SK-N-SH (cell line): ENCODE measurements around the gene TNRC6C. TPM values are rescaled to one million over a fixed set of nuclear protein-coding genes. Genes with fewer than 3 reads are reported as not detected.

Experiments
- CTCF ChIA-PET: fragments of 300-600, 350-600 bp; formaldehyde crosslinking; extraction: SDS; loops from one replicate; lab custom pipeline; 2021; lab: Yijun Ruan, JAX
- POLR2A ChIA-PET: fragments of 350-600 bp; sonication (Branson Sonifier 250); formaldehyde crosslinking; extraction: SDS; loops from one replicate; lab custom pipeline; 2020; ENCODE audit warnings: antibody characterized with exemption, inconsistent platforms; lab: Yijun Ruan, JAX
- DNase-seq: peaks from one replicate; pipeline ENCODE4 v3.0.0; 2012
- H2AFZ ChIP-seq: fragments of 200-600 bp; sonication (generic); 2 replicates; pipeline ENCODE4 v1.8.1; 2016; ENCODE audit warnings: antibody characterized with exemption, mild to moderate bottlenecking, low read depth
- H3F3A ChIP-seq: fragments of 200-600 bp; sonication (generic); replicated peaks from 2 replicates; pipeline ENCODE3; 2016; ENCODE audit warnings: antibody characterized with exemption, mild to moderate bottlenecking; ENCODE audit not compliant: insufficient read depth
- H3K27ac ChIP-seq, 2 experiments: fragments of 200-500 bp in 1 of 2; fragments of 200-600 bp in 1 of 2; sonication (Bioruptor generic) in 1 of 2; sonication (generic), shearing (Covaris generic) in 1 of 2; 2 replicates each; pipeline versions ENCODE4 v1.5.1 to v1.6.1; 2014 to 2016; ENCODE audit warnings: low read depth in 2 of 2, inconsistent platforms in 1 of 2, low read length in 1 of 2, mild to moderate bottlenecking in 1 of 2, mixed read lengths in 1 of 2
- H3K27me3 ChIP-seq: fragments of 200-600 bp; sonication (generic), shearing (Covaris generic); 2 replicates; pipeline ENCODE4 v1.6.1; 2016; ENCODE audit warnings: mixed run types; ENCODE audit not compliant: insufficient read depth
- H3K36me3 ChIP-seq, 2 experiments: fragments of 200-500 bp in 1 of 2; fragments of 200-600 bp in 1 of 2; sonication (Bioruptor generic) in 1 of 2; sonication (generic) in 1 of 2; replicated peaks in 1 of 2; 2 replicates each; pipeline versions ENCODE3 to v1.5.1; 2014 to 2016; ENCODE audit warnings: low read length in 1 of 2, mild to moderate bottlenecking in 1 of 2; ENCODE audit not compliant: insufficient read depth in 2 of 2, control insufficient read depth in 1 of 2
- H3K4me1 ChIP-seq, 2 experiments: fragments of 200-500 bp in 1 of 2; fragments of 200-600 bp in 1 of 2; sonication (Bioruptor generic) in 1 of 2; sonication (generic), shearing (Covaris generic) in 1 of 2; 2 replicates each; pipeline versions ENCODE4 v1.5.1 to v1.6.1; 2014 to 2016; ENCODE audit warnings: low read depth in 1 of 2, low read length in 1 of 2, mixed run types in 1 of 2; ENCODE audit not compliant: insufficient read depth in 2 of 2, control insufficient read depth in 1 of 2
- H3K4me2 ChIP-seq: fragments of 200-600 bp; sonication (generic), shearing (Covaris generic); 2 replicates; pipeline ENCODE4 v1.6.1; 2017; ENCODE audit warnings: mixed run types
- H3K4me3 ChIP-seq, 2 experiments: fragments of 200-500 bp in 1 of 2; fragments of 200-600 bp in 1 of 2; sonication (Bioruptor generic) in 1 of 2; sonication (generic), shearing (Covaris generic) in 1 of 2; 2 replicates each; pipeline versions ENCODE4 v1.5.1 to v1.8.1; 2014 to 2016; ENCODE audit warnings: low read depth in 2 of 2, inconsistent platforms in 1 of 2, low read length in 1 of 2, mild to moderate bottlenecking in 1 of 2, mixed read lengths in 1 of 2, moderate library complexity in 1 of 2
- H3K79me2 ChIP-seq: fragments of 200-600 bp; sonication (generic); 2 replicates; pipeline ENCODE4 v1.8.1; 2017; ENCODE audit warnings: mild to moderate bottlenecking; ENCODE audit not compliant: insufficient read depth
- H3K9ac ChIP-seq: fragments of 200-600 bp; sonication (generic); 2 replicates; pipeline ENCODE4 v1.6.1; 2017; ENCODE audit warnings: mixed run types
- H3K9me2 ChIP-seq: fragments of 200-600 bp; sonication (generic); 2 replicates; pipeline ENCODE4 v1.6.1; 2017; ENCODE audit warnings: mixed run types
- H3K9me3 ChIP-seq: fragments of 200-600 bp; sonication (generic); 2 replicates; pipeline ENCODE4 v1.6.1; 2017; ENCODE audit warnings: mixed run types, mild to moderate bottlenecking, moderate library complexity
- H4K20me1 ChIP-seq: fragments of 200-600 bp; sonication (generic); 2 replicates; pipeline ENCODE4 v1.6.1; 2017; ENCODE audit warnings: mild to moderate bottlenecking, mixed run types; ENCODE audit not compliant: insufficient read depth
- EZH2phosphoT487 ChIP-seq: fragments of 200-600 bp; sonication (generic); IDR thresholded peaks from 2 replicates; pipeline ENCODE4 v1.6.1; 2017; ENCODE audit warnings: low read depth, mixed run types, mild to moderate bottlenecking, antibody characterized with exemption, moderate library complexity, borderline replicate concordance
- JUND ChIP-seq: IDR thresholded peaks from 2 replicates; pipeline ENCODE4 v1.4.0; 2012
- NFIC ChIP-seq: IDR thresholded peaks from 2 replicates; pipeline ENCODE4 v1.4.0; 2012; ENCODE audit warnings: borderline replicate concordance
- NRF1 ChIP-seq: IDR thresholded peaks from 2 replicates; pipeline ENCODE4 v1.6.1; 2012; ENCODE audit warnings: low read depth, mild to moderate bottlenecking, low read length
- RFX5 ChIP-seq: IDR thresholded peaks from 2 replicates; pipeline ENCODE4 v1.6.1; 2012; ENCODE audit warnings: mild to moderate bottlenecking, improper control_type of control experiment, low read length
- SIN3A ChIP-seq: IDR thresholded peaks from 2 replicates; pipeline ENCODE4 v1.6.1; 2012; ENCODE audit warnings: low read depth, mild to moderate bottlenecking, low read length, moderate library complexity, borderline replicate concordance
- SMC3 ChIP-seq: IDR thresholded peaks from 2 replicates; pipeline ENCODE4 v1.6.1; 2012; ENCODE audit warnings: low read depth, low read length, improper control_type of control experiment
- TAF1 ChIP-seq: IDR thresholded peaks from 2 replicates; pipeline ENCODE4 v1.6.1; 2012; ENCODE audit warnings: low read depth, mild to moderate bottlenecking, low read length, moderate library complexity, borderline replicate concordance
- TEAD4 ChIP-seq: IDR thresholded peaks from 2 replicates; pipeline ENCODE4 v1.4.0; 2012; ENCODE audit warnings: mild to moderate bottlenecking, borderline replicate concordance; ENCODE audit not compliant: insufficient read depth
- WGBS: methylation state at CpG from one replicate; pipeline ENCODE4 v1.1.6; 2017; ENCODE audit warnings: low lambda C conversion rate; 5-methylcytosine and 5-hydroxymethylcytosine counted together
- polyA plus RNA-seq, 3 experiments: library from polyadenylated mRNA; depleted of rRNA; stranded (reverse); fragments of >200 nt; gene quantifications; 2 replicates each; pipeline ENCODE4 v1.2.3, GENCODE V29; 2012
- TF ChIP-seq, protein P1 (sequence below): IDR thresholded peaks from 2 replicates; pipeline ENCODE4 v1.6.1; 2012; ENCODE audit warnings: mild to moderate bottlenecking, low read depth, low read length, moderate library complexity
- TF ChIP-seq, protein P2 (sequence below): IDR thresholded peaks from 2 replicates; pipeline ENCODE4; 2012
- TF ChIP-seq, protein P3 (sequence below): IDR thresholded peaks from 2 replicates; pipeline ENCODE4 v1.4.0; 2012; ENCODE audit warnings: low read depth, borderline replicate concordance

Gene TNRC6C
- polyA plus RNA-seq, 1 of the 3 experiments (the other 2 are of a cell fraction): 2.2 TPM

- peaks cover 92% of the 10 kb centered on the region for H3K79me2 ChIP-seq
- DNase-seq: no peak
- H3K4me3 ChIP-seq: no peak overlapping the region
- no peaks in the 10 kb centered on the region for H3K27me3 ChIP-seq
- no peak overlapping the region for H3K27ac ChIP-seq
- H3F3A ChIP-seq: peaks cover 16% of the 10 kb centered on the region
- H3K4me1 ChIP-seq: peaks cover 0 to 49% of the 10 kb centered on the region in 2 experiments; a peak in 3 of 4 replicates
- H3K9me2 ChIP-seq: no peaks in the 10 kb centered on the region
- ChIA-PET POLR2A (no interaction called here), CTCF (interaction anchor here (0.7 to 1.6 kb wide), 10 partner anchors 11 to 421 kb away, joined by 3 to 12 read pairs (median 4); no protein-coding TSS in a partner anchor)
- no peak overlapping the region for H3K9ac ChIP-seq
- 88% methylated on average over 3 of the region's 3 CpGs for WGBS
- H3K9me3 ChIP-seq: no peaks in the 10 kb centered on the region
- peaks cover 82% of the 10 kb centered on the region for H4K20me1 ChIP-seq
- TF ChIP-seq, protein P1, sequence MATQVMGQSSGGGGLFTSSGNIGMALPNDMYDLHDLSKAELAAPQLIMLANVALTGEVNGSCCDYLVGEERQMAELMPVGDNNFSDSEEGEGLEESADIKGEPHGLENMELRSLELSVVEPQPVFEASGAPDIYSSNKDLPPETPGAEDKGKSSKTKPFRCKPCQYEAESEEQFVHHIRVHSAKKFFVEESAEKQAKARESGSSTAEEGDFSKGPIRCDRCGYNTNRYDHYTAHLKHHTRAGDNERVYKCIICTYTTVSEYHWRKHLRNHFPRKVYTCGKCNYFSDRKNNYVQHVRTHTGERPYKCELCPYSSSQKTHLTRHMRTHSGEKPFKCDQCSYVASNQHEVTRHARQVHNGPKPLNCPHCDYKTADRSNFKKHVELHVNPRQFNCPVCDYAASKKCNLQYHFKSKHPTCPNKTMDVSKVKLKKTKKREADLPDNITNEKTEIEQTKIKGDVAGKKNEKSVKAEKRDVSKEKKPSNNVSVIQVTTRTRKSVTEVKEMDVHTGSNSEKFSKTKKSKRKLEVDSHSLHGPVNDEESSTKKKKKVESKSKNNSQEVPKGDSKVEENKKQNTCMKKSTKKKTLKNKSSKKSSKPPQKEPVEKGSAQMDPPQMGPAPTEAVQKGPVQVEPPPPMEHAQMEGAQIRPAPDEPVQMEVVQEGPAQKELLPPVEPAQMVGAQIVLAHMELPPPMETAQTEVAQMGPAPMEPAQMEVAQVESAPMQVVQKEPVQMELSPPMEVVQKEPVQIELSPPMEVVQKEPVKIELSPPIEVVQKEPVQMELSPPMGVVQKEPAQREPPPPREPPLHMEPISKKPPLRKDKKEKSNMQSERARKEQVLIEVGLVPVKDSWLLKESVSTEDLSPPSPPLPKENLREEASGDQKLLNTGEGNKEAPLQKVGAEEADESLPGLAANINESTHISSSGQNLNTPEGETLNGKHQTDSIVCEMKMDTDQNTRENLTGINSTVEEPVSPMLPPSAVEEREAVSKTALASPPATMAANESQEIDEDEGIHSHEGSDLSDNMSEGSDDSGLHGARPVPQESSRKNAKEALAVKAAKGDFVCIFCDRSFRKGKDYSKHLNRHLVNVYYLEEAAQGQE: no peak
- TF ChIP-seq EZH2phosphoT487: no peak
- TF ChIP-seq, protein P2, sequence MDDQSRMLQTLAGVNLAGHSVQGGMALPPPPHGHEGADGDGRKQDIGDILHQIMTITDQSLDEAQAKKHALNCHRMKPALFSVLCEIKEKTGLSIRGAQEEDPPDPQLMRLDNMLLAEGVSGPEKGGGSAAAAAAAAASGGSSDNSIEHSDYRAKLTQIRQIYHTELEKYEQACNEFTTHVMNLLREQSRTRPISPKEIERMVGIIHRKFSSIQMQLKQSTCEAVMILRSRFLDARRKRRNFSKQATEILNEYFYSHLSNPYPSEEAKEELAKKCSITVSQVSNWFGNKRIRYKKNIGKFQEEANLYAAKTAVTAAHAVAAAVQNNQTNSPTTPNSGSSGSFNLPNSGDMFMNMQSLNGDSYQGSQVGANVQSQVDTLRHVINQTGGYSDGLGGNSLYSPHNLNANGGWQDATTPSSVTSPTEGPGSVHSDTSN: no peak
- no peak for TF ChIP-seq RFX5
- TF ChIP-seq SIN3A: no peak
- no peak for TF ChIP-seq JUND
- TF ChIP-seq TEAD4: no peak
- TF ChIP-seq, protein P3, sequence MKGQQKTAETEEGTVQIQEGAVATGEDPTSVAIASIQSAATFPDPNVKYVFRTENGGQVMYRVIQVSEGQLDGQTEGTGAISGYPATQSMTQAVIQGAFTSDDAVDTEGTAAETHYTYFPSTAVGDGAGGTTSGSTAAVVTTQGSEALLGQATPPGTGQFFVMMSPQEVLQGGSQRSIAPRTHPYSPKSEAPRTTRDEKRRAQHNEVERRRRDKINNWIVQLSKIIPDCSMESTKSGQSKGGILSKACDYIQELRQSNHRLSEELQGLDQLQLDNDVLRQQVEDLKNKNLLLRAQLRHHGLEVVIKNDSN: no peak
- no peak for TF ChIP-seq NFIC
- TF ChIP-seq SMC3: no peak
- no peak for TF ChIP-seq NRF1
- TF ChIP-seq TAF1: no peak
- H3K36me3 ChIP-seq: no peaks in the 10 kb centered on the region
- H3K4me2 ChIP-seq: no peak overlapping the region
- H2AFZ ChIP-seq: no peak overlapping the region
Observed at GRCh38 chr17:77965352-77965751, 6.8 kb downstream of the TNRC6C start.
